ENCODE measurements around the gene TRA2A.

GRCh38 chr7:23531050-23531793, 559 bp downstream of the TRA2A start:
- TF ChIP-seq POLR2A (IDR thresholded peaks at IDR 0.05) = peak in 1 of 2 donors; percentile 52
- TF ChIP-seq CTCF (IDR thresholded peaks at IDR 0.05) = no peak
